Measurements from ENCODE around the gene MBOAT1.
"Not testable (repeated sequence)": the region's sequence is repeated elsewhere in the genome, so short reads cannot be mapped to it uniquely, and the experiment has no call there.

MBOAT1 gene

DNA sequence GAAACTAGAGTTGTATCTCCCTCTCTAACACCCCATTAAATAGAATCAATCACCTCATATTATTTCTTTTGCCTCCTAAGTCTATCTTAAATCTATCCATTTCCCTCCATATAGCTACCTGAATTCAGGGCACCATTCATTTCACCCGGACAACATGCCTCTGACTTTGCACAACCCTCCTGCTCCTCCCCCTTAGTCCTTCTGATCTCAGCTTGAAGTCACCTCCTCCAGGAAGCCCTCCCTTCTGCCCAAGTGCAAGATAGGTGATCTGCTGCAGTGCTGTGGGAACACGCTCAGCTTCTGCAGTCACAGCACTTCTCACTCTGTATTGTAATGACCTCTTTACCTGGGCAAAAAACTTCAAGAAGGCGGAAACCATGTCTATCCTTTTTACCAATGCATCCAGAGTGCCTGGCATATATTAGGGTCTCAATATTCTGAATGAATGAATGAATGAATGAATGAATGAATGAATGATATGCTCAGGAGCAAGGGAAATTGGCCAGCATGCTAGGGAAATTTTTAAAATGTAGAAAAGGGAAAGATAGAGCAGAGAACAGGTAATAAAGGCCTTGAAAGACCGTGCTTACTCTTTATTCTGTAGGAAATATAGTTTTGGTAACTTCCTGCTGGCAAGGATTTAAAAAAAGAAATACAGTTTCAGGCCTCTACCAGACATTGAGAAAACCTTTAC lies 41.7 kb downstream of the MBOAT1 start:
- no peak for DNase-seq (ENCODE audit: low spot score)

GRCh38 chr6:20169786-20170185 lies 42.5 kb downstream of the MBOAT1 start:
- DNase-seq (ENCODE audit: low spot score): no peak

DNA sequence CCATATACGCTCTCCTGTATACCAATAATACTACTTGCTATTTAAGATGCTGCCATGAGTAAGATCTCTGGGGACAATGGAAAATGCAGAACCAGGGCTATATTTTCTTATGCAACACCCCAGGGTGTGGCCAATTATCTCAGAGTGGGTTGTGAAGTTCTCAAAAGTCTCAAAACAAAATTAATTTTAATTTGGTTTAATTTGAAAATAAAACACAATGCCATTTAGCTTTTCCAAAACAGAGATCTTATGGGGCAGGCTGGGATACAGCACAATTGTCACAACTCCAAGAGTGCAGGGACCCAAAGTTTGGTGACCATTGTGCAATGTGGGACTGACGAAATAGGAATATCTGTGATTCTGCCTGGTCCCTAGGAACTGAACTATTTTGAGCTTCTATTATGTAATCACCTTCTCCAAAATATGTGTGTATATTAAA lies 43.1 kb downstream of the MBOAT1 start:
- no peak for DNase-seq (ENCODE audit: low spot score)

DNA sequence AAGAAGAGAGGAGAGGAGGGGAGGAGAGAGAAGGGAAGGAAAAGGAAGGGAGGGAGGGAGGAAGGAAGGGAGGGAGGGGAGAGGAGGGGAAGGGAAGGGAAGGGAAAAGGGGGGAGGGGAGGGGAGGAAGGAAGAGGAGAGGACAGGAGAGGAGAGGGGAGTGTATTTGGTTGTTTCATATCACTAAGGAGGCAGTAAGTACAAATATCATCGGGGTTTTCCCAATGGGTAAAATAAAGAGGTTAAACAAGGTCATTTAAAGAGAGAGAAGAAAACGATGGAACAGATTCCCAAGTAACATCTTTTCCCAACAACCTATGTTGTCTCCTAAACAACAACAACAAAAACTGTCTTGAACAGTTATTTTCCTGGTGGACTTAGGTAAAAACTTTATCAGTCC lies 43.6 kb downstream of the MBOAT1 start:
- DNase-seq (ENCODE audit: low spot score): no peak

GRCh38 chr6:20167601-20168000 lies 44.7 kb downstream of the MBOAT1 start:
- no peak for DNase-seq (ENCODE audit: low spot score)

DNA sequence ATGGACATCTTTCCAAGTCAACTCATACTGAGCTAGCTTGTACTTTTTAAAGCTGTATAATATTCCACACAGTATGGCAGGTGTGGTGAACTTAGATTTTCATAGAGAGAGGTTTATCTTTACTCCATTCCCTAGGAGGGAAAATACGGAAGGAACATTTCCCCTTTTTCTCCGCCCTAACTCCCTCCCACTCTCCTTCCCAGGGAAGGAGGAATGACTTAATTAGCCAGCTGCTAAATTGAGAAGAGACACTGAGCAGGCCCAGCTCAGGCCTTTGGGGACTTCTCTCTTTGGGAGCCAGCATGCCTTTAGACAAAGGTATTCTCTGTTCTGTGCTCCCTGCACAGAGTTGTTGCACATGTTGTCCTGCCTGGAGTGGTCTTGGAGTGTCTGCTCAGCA lies 46.1 kb downstream of the MBOAT1 start:
- DNase-seq (ENCODE audit: low spot score): no peak

GRCh38 chr6:20162515-20162914 lies 49.8 kb downstream of the MBOAT1 start:
- no peak for DNase-seq (ENCODE audit: low spot score)

- no peak for DNase-seq (ENCODE audit: low spot score)
These were observed 51.6 kb downstream of the MBOAT1 start for GRCh38 chr6:20160541-20161283.

GRCh38 chr6:20159781-20160540 lies 52.3 kb downstream of the MBOAT1 start:
- peak; percentile 43 for DNase-seq (ENCODE audit: low spot score)

DNA sequence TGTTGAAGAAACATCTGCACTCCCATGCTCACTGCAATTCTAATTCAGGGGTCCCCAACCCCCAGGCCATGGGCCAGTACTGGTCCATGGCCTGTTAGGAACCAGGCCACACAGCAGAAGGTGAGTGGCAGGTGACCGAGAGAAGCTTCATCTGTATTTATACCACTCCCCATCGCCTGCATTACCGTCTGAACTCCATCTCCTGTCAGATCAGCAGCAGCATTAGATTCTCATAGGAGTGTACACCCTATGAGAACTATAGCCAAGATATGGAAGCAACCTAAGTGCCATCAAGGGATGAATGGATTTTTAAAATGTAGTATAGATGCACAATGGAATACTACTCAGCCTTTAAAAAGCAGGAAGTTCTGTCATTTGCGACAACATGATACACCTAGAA lies 53.2 kb downstream of the MBOAT1 start:
- DNase-seq (ENCODE audit: low spot score): no peak

DNA sequence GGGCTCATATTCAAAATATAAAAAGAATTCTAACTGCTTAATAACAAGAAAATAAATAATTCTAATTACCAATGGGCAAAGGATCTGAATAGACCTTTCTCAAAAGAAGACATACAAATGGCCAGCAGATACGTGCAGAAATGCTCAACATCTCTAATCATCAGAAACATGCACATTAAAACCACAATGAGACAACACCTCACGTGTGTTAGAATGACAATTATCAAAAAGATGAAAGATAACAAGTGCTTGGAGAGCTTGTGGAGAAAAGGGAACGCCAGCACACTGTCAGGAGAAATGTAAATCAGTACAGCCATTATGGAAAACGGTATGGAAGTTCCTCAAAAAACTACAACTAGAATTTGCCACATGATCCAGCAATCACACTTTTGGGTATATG lies 53.6 kb downstream of the MBOAT1 start:
- DNase-seq (ENCODE audit: low spot score): no peak

DNA sequence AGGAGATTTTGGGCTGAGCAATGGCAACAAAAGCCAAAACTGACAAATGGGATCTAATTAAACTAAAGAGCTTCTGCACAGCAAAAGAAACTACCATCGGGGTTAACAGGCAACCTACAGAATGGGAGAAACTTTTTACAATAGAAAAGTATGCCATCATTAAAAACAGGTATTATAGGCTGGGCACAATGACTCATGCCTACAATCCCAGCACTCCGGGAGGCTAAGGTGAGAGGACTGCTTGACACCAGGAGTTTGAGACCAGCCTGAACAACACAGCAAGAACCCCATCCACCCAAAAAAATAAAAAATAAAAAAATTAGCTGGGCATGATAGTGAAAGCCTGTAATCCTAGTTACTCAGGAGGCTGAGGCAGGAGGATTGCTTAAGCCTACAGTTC lies 55.4 kb downstream of the MBOAT1 start:
- no peak for DNase-seq (ENCODE audit: low spot score)

GRCh38 chr6:20154753-20155152 lies 57.5 kb downstream of the MBOAT1 start:
- DNase-seq (ENCODE audit: low spot score): no peak

GRCh38 chr6:20153194-20153593 lies 59.1 kb downstream of the MBOAT1 start:
- DNase-seq (ENCODE audit: low spot score): no peak

GRCh38 chr6:20148433-20148832 lies 63.8 kb downstream of the MBOAT1 start:
- no peak for DNase-seq (ENCODE audit: low spot score)

DNA sequence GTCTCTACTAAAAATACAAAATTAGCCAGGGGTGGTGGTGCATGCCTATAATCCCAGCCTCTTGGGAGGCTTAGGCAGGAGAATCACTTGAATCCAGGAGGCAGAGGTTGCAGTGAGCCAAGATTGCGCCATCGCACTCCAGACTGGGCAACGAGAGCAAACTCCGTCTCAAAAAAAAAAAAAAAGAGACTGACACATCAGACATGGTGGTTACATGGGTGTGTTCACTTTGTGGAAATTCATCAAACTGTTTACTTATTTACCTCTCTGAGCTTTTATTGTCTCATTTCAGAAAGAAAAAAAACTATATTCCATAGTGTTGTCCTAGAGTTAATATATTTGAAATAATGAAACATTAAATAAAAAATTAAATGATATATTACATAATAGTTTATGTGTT lies 64.8 kb downstream of the MBOAT1 start:
- DNase-seq (ENCODE audit: low spot score): no peak

DNA sequence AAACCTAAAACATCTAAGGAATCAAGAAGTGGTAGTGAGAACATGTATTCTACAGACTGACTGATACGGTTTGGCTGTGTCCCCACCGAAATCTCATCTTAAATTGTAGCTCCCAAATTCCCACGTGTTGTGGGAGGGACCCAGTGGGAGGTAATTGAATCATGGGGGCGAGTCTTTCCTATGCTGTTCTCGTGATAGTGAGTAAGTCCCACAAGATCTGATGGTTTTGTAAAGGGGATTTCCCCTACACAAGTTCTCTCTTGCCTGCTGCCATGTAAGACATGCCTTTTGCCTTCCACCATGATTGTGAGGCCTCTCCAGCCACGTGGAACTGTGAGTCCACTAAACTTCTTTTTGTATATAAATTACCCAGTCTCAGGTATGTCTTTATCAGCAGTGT lies 65.4 kb downstream of the MBOAT1 start:
- not testable (repeated sequence) for DNase-seq (ENCODE audit: low spot score)

DNA sequence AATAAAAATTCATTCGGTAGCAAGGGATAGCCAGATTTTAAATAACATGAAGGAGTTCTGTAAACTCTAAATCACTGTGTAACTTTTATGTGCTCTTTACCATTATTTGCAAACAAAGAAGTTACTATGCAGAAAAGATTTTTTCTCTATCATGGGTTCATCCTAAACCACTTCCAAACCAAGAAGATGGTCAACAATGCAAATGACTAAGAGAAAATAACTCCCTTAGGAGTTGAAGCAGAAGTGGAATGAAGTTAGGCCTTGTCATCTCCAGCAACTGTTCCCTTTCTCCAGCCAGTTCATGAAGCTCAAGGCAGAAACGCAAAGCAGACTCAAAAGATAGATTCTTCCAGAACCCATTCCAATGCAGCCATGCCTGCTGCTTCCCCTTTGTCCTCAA lies 66.0 kb downstream of the MBOAT1 start:
- DNase-seq (ENCODE audit: low spot score): no peak

GRCh38 chr6:20142866-20143265 lies 69.4 kb downstream of the MBOAT1 start:
- no peak for DNase-seq (ENCODE audit: low spot score)

GRCh38 chr6:20141931-20142330 lies 70.3 kb downstream of the MBOAT1 start:
- DNase-seq (ENCODE audit: low spot score): no peak

DNA sequence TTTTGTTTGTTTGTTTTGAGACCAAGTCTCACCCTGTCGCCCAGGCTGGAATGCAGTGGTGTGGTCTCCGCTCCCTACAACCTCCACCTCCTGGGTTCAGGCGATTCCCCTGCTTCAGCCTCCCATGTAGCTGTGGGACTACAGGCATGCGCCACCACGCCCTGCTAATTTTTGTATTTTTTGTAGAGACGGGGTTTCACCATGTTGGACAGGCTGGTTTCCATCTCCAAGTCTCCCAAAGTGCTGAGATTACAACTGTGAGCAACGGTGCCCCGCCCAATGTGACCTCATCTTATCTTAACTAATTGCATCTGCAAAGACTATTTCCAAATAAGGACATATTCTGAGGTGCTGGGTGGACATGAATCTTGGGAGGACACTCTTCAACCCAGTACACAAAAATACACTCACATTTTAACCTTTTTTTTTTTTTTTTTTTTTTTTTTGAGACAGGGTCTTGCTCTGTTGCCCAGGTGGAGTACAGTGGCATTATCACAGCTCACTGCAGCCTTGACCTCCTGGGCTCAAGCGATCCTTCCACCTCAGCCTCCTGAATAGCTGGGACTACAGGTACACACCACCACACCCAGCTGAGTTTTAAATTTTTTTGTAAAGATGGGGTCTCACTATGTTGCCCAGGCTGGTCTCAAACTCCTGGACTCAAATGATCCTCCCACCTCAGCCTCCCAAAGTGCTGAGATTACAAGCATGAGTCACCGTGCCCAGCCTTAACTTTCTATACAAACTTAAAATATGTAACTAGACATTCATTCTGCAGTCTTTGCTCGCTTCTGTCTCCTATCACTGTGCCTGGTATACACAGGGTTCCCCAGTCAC lies 72.9 kb downstream of the MBOAT1 start:
- not testable (repeated sequence) for DNase-seq (ENCODE audit: low spot score)

DNA sequence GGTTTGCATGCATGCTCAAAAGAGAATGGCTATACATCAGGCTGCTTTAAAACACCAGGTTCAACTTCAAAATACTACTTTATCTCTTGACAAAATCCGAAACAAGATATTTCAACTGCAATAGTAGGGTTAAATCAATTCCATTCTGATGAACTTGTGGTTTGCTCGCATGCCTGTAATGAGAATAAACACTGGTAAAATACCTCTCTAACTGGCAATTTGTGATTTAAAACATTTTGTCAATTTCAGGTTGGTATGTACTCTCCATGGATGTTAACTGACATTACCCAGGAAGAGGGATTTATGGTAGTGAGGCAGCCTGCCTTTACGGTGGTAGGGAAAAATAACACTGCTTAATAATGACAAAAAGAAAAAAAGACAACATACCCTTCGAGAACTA lies 74.4 kb downstream of the MBOAT1 start:
- DNase-seq (ENCODE audit: low spot score): no peak
